GM23338 (cell line): Measurements from ENCODE around the gene KCNJ16.

Source experiments
- CREB1 ChIP-seq: fragments of 250-450 bp; sonication (Bioruptor Pico); IDR thresholded peaks from 2 replicates; pipeline ENCODE4 v1.5.0; 2020; ENCODE audit warnings: low read depth, mild to moderate bottlenecking, moderate library complexity
- EZH2 ChIP-seq: fragments of 200-600 bp; sonication (generic); IDR thresholded peaks from one replicate; pipeline ENCODE4 v1.8.0; 2017; ENCODE audit warnings: antibody characterized with exemption, mild to moderate bottlenecking, low read depth; ENCODE audit not compliant: unreplicated experiment
- EZH2phosphoT487 ChIP-seq: fragments of 200-600 bp; sonication (generic); IDR thresholded peaks from one replicate; pipeline ENCODE4 v1.8.1; 2018; ENCODE audit warnings: antibody characterized with exemption; ENCODE audit not compliant: unreplicated experiment
- JUNB ChIP-seq: IDR thresholded peaks from one replicate; pipeline ENCODE4 v1.6.1; 2016; ENCODE audit warnings: antibody characterized with exemption; ENCODE audit not compliant: unreplicated experiment
- POLR2AphosphoS5 ChIP-seq: IDR thresholded peaks from 2 replicates; pipeline ENCODE4 v1.6.1; 2016; ENCODE audit warnings: antibody characterized with exemption, low read depth
- STAT1 ChIP-seq: IDR thresholded peaks from one replicate; pipeline ENCODE4 v1.6.1; 2016; ENCODE audit warnings: antibody characterized with exemption; ENCODE audit not compliant: unreplicated experiment
- ZNF114 ChIP-seq: fragments of 250-450 bp; sonication (Bioruptor Pico); IDR thresholded peaks from 2 replicates; pipeline ENCODE4 v1.5.0; 2020; ENCODE audit warnings: mild to moderate bottlenecking, moderate library complexity
- ZNF331 ChIP-seq: fragments of 250-450 bp; sonication (Bioruptor Pico); IDR thresholded peaks from 2 replicates; pipeline ENCODE4 v1.5.0; 2020; ENCODE audit warnings: low read depth, mild to moderate bottlenecking, moderate library complexity
- TF ChIP-seq, protein P1 (sequence below), 2 experiments: fragments of 200-600 bp in 1 of 2; sonication (generic) in 1 of 2; conservative IDR thresholded peaks; 2 replicates each; pipeline versions ENCODE4 v1.5.1 to v1.6.1; 2016 to 2017; ENCODE audit warnings: antibody characterized with exemption in 2 of 2, low read depth in 2 of 2, mild to moderate bottlenecking in 2 of 2, moderate library complexity in 1 of 2
- TF ChIP-seq, protein P2 (sequence below): IDR thresholded peaks from one replicate; pipeline ENCODE4 v1.6.1; 2018; ENCODE audit warnings: antibody characterized with exemption; ENCODE audit not compliant: unreplicated experiment
- TF ChIP-seq, protein P3 (sequence below): IDR thresholded peaks from 2 replicates; pipeline ENCODE4 v1.6.1; 2016; ENCODE audit warnings: antibody characterized with exemption
- TF ChIP-seq, protein P4 (sequence below): fragments of 250-450 bp; sonication (Bioruptor Pico); IDR thresholded peaks from 2 replicates; pipeline ENCODE4 v1.5.0; 2020; ENCODE audit warnings: mild to moderate bottlenecking, moderate library complexity

DNA sequence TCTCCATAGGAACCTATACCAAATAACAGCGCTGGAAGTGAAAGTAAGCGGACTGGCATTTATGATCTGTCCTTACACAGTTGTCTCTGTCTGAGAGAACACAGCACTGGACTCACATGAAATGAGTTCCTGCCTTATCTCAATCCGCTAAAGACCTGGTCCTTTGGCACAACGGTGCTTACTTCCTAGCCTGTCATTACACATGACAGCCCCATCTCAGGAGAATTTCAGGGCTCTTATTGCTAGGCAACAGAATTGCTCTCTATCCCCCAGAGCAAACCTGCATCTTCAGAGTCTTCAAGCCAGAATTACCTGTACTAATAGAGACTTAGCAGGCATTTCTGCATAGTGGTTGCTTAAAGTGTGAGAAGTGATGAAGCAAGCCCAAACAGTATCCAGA is 98.7 kb downstream of the KCNJ16 start:
- TF ChIP-seq, protein P1, sequence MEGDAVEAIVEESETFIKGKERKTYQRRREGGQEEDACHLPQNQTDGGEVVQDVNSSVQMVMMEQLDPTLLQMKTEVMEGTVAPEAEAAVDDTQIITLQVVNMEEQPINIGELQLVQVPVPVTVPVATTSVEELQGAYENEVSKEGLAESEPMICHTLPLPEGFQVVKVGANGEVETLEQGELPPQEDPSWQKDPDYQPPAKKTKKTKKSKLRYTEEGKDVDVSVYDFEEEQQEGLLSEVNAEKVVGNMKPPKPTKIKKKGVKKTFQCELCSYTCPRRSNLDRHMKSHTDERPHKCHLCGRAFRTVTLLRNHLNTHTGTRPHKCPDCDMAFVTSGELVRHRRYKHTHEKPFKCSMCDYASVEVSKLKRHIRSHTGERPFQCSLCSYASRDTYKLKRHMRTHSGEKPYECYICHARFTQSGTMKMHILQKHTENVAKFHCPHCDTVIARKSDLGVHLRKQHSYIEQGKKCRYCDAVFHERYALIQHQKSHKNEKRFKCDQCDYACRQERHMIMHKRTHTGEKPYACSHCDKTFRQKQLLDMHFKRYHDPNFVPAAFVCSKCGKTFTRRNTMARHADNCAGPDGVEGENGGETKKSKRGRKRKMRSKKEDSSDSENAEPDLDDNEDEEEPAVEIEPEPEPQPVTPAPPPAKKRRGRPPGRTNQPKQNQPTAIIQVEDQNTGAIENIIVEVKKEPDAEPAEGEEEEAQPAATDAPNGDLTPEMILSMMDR (conservative IDR thresholded peaks at IDR 0.05; ENCODE audit: low read depth in 2 of 2): no peak
- TF ChIP-seq EZH2phosphoT487 (no peak), POLR2AphosphoS5 (no peak), EZH2 (no peak), CREB1 (CRISPR knock-in tag) (no peak), JUNB (no peak), ZNF331 (CRISPR knock-in tag) (no peak), ZNF114 (CRISPR knock-in tag) (no peak), STAT1 (no peak)
- TF ChIP-seq, protein P2, sequence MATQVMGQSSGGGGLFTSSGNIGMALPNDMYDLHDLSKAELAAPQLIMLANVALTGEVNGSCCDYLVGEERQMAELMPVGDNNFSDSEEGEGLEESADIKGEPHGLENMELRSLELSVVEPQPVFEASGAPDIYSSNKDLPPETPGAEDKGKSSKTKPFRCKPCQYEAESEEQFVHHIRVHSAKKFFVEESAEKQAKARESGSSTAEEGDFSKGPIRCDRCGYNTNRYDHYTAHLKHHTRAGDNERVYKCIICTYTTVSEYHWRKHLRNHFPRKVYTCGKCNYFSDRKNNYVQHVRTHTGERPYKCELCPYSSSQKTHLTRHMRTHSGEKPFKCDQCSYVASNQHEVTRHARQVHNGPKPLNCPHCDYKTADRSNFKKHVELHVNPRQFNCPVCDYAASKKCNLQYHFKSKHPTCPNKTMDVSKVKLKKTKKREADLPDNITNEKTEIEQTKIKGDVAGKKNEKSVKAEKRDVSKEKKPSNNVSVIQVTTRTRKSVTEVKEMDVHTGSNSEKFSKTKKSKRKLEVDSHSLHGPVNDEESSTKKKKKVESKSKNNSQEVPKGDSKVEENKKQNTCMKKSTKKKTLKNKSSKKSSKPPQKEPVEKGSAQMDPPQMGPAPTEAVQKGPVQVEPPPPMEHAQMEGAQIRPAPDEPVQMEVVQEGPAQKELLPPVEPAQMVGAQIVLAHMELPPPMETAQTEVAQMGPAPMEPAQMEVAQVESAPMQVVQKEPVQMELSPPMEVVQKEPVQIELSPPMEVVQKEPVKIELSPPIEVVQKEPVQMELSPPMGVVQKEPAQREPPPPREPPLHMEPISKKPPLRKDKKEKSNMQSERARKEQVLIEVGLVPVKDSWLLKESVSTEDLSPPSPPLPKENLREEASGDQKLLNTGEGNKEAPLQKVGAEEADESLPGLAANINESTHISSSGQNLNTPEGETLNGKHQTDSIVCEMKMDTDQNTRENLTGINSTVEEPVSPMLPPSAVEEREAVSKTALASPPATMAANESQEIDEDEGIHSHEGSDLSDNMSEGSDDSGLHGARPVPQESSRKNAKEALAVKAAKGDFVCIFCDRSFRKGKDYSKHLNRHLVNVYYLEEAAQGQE: no peak
- TF ChIP-seq, protein P3, sequence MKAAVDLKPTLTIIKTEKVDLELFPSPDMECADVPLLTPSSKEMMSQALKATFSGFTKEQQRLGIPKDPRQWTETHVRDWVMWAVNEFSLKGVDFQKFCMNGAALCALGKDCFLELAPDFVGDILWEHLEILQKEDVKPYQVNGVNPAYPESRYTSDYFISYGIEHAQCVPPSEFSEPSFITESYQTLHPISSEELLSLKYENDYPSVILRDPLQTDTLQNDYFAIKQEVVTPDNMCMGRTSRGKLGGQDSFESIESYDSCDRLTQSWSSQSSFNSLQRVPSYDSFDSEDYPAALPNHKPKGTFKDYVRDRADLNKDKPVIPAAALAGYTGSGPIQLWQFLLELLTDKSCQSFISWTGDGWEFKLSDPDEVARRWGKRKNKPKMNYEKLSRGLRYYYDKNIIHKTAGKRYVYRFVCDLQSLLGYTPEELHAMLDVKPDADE: no peak
- TF ChIP-seq, protein P4, sequence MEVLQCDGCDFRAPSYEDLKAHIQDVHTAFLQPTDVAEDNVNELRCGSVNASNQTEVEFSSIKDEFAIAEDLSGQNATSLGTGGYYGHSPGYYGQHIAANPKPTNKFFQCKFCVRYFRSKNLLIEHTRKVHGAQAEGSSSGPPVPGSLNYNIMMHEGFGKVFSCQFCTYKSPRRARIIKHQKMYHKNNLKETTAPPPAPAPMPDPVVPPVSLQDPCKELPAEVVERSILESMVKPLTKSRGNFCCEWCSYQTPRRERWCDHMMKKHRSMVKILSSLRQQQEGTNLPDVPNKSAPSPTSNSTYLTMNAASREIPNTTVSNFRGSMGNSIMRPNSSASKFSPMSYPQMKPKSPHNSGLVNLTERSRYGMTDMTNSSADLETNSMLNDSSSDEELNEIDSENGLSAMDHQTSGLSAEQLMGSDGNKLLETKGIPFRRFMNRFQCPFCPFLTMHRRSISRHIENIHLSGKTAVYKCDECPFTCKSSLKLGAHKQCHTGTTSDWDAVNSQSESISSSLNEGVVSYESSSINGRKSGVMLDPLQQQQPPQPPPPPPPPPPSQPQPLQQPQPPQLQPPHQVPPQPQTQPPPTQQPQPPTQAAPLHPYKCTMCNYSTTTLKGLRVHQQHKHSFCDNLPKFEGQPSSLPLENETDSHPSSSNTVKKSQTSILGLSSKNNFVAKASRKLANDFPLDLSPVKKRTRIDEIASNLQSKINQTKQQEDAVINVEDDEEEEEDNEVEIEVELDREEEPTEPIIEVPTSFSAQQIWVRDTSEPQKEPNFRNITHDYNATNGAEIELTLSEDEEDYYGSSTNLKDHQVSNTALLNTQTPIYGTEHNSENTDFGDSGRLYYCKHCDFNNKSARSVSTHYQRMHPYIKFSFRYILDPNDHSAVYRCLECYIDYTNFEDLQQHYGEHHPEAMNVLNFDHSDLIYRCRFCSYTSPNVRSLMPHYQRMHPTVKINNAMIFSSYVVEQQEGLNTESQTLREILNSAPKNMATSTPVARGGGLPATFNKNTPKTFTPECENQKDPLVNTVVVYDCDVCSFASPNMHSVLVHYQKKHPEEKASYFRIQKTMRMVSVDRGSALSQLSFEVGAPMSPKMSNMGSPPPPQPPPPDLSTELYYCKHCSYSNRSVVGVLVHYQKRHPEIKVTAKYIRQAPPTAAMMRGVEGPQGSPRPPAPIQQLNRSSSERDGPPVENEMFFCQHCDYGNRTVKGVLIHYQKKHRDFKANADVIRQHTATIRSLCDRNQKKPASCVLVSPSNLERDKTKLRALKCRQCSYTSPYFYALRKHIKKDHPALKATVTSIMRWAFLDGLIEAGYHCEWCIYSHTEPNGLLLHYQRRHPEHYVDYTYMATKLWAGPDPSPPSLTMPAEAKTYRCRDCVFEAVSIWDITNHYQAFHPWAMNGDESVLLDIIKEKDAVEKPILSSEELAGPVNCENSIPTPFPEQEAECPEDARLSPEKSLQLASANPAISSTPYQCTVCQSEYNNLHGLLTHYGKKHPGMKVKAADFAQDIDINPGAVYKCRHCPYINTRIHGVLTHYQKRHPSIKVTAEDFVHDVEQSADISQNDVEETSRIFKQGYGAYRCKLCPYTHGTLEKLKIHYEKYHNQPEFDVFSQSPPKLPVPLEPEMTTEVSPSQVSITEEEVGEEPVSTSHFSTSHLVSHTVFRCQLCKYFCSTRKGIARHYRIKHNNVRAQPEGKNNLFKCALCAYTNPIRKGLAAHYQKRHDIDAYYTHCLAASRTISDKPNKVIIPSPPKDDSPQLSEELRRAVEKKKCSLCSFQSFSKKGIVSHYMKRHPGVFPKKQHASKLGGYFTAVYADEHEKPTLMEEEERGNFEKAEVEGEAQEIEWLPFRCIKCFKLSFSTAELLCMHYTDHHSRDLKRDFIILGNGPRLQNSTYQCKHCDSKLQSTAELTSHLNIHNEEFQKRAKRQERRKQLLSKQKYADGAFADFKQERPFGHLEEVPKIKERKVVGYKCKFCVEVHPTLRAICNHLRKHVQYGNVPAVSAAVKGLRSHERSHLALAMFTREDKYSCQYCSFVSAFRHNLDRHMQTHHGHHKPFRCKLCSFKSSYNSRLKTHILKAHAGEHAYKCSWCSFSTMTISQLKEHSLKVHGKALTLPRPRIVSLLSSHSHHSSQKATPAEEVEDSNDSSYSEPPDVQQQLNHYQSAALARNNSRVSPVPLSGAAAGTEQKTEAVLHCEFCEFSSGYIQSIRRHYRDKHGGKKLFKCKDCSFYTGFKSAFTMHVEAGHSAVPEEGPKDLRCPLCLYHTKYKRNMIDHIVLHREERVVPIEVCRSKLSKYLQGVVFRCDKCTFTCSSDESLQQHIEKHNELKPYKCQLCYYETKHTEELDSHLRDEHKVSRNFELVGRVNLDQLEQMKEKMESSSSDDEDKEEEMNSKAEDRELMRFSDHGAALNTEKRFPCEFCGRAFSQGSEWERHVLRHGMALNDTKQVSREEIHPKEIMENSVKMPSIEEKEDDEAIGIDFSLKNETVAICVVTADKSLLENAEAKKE: no peak
